Measurements from ENCODE around the gene NRIP3.
"Not testable (repeated sequence)": the region's sequence is repeated elsewhere in the genome, so short reads cannot be mapped to it uniquely, and the experiment has no call there.

GRCh38 chr11:8986772-8987171, 17.0 kb downstream of the NRIP3 start:
- not testable (repeated sequence) for TF ChIP-seq CTCF (conservative IDR thresholded peaks at IDR 0.05; ENCODE audit: low read length); EZH2phosphoT487 (IDR thresholded peaks at IDR 0.05; ENCODE audit: borderline replicate concordance, low read depth, low read length)
